ENCODE measurements around the gene SHTN1. TPM values are rescaled to one million over a fixed set of nuclear protein-coding genes. Genes with fewer than 3 reads are reported as not detected.

SHTN1 gene
- polyA plus RNA-seq, 1 donor = 37.2 TPM

DNA sequence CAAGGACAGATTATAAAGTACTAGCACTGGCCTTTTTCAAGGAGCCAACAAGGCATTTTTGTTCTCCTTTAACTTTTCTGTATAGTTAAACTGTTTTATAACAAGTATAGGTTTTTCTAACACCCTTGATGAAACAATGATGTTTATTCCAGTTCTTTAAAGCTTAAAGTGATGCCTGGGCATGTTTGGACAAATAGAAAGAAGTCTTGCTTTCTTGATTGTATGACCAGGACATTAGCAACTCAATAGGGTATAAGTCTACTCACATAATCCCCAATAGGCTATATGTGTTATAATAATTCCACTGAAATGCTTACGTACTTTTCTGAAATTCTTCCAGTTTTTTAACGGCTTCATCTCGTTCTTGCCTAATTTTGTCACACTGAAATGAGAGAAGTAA lies 36.7 kb downstream of the SHTN1 start:
- H3K36me3 ChIP-seq (ENCODE audit: control insufficient read depth, insufficient read depth, low read length) = peaks cover 10% of the 10 kb centered on the region
- H3K4me3 ChIP-seq (ENCODE audit: low read length) = no peak overlapping the region
- no peak for DNase-seq
- 100% methylated on average over 3 of the region's 3 CpGs for WGBS (ENCODE audit: insufficient coverage, low lambda C conversion rate)
- H3K27me3 ChIP-seq (ENCODE audit: control insufficient read depth, insufficient read depth, low read length) = no peaks in the 10 kb centered on the region
- H3K9me3 ChIP-seq (ENCODE audit: control insufficient read depth, low read depth, low read length) = no peaks in the 10 kb centered on the region
- H3K27ac ChIP-seq (ENCODE audit: low read length) = no peak overlapping the region
- no peaks in the 10 kb centered on the region for H3K4me1 ChIP-seq (ENCODE audit: control insufficient read depth, insufficient read depth, low read length)

DNA sequence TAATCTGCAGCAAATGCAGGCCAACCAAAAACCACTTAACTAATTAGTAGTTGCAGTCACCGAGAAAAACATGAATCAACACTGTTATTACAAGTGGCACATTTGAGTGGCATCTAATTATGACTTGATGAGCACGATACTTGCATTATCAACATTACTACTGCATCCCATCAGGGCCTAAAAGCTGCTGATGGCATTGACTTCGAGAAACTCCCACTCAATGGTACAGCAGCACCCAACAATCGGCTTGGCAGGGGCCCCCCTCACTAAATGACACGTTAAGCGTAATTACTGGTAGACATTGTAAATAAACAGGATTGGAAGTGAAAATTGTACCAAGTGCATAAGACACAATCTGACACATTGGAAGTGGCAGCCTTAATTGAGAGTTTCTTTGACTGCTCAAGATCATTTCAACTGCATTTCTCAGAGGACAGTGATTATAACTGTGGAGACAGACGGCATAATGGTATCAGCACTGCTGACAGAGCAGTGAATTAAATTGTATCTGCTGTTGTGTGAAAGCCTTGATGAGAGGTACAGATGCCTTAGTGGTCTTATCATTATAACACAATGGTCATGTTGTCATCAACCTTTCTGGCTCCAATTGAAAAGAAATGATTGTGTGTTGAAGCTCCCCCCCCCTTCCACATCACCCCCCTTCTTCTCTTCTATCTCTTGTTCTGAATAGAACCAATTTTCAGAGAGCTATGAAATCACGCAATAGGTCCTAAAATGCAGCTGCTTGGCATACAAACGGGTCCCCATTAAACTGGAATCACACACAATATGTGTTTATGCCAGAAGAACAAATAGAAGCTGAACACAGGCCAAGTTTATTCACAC lies 43.4 kb downstream of the SHTN1 start:
- Histone ChIP-seq H3K36me3 (ENCODE audit: control insufficient read depth, insufficient read depth, low read length) (peaks cover 8% of the 10 kb centered on the region), H3K4me1 (ENCODE audit: control insufficient read depth, insufficient read depth, low read length) (no peaks in the 10 kb centered on the region), H3K27me3 (ENCODE audit: control insufficient read depth, insufficient read depth, low read length) (no peaks in the 10 kb centered on the region), H3K4me3 (ENCODE audit: low read length) (no peak overlapping the region), H3K27ac (ENCODE audit: low read length) (no peak overlapping the region), H3K9me3 (ENCODE audit: control insufficient read depth, low read depth, low read length) (no peaks in the 10 kb centered on the region)
- WGBS (ENCODE audit: insufficient coverage, low lambda C conversion rate) = 100% methylated on average over 1 of the region's 9 CpGs
- DNase-seq = no peak

DNA sequence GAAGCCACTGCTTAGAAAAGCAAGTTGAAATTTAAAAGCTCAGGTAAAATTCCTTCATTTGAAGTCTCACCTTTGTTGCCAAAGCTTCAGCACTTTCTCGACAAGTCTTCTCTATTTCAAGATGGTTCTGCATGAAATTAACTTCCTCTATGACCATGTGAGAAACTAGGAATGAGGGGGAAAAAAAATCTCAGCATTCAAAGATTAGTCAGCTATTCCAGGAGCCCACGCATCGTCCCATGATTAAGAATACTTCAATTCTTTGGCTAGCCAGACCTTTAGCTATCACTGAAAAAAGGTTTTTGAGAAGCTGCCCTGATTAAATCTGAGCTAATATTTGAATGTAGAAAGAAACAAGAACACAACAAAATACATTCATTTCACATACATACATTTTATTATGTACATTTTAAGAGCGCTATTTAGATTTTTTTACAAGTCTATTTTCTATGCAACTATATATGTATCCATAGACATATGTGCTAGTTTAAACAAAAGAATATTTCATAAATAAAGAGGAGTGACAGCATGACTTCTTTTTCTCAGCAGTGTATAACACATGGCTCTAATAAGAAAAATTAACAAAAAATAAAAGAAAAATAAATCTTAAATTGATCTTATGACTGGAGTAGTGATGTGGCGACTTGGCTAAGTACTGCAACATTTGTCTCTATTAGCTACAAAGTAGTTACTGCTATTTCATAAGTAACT lies 44.8 kb downstream of the SHTN1 start:
- no peaks in the 10 kb centered on the region for H3K9me3 ChIP-seq (ENCODE audit: control insufficient read depth, low read depth, low read length)

DNA sequence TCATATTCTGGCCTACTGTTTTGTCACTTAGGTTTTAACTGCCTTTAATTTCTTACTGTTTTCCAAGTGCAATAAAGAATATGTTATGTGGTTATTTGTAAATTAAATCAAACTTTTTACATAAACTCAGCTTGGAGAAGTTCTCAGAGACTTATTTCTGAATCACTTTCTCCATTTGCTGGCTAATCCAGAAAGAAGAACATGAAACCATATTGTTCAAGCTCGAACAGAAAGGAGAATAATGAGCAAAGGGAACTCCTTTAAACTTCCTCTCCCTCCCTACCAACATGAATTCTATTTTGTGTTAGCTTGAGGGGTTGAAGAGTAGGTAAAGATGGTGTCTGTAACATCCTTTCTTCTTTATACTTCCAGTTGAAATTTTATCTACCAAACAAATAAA lies 52.3 kb downstream of the SHTN1 start:
- whole genome bisulfite sequencing (ENCODE audit: insufficient coverage, low lambda C conversion rate) = 80% methylated on average over 1 of the region's 1 CpG
- H3K27ac ChIP-seq (ENCODE audit: low read length) = no peak overlapping the region
- H3K27me3 ChIP-seq (ENCODE audit: control insufficient read depth, insufficient read depth, low read length) = no peaks in the 10 kb centered on the region
- H3K4me3 ChIP-seq (ENCODE audit: low read length) = no peak overlapping the region
- H3K9me3 ChIP-seq (ENCODE audit: control insufficient read depth, low read depth, low read length) = no peaks in the 10 kb centered on the region
- peaks cover 17% of the 10 kb centered on the region for H3K36me3 ChIP-seq (ENCODE audit: control insufficient read depth, insufficient read depth, low read length)
- no peaks in the 10 kb centered on the region for H3K4me1 ChIP-seq (ENCODE audit: control insufficient read depth, insufficient read depth, low read length)
- no peak for DNase-seq

More for the DNA sequence above, 44.8 kb downstream of the SHTN1 start:
- no peak for DNase-seq
- H3K4me3 ChIP-seq (ENCODE audit: low read length) = no peak overlapping the region
- no peaks in the 10 kb centered on the region for H3K27me3 ChIP-seq (ENCODE audit: control insufficient read depth, insufficient read depth, low read length)
- no peaks in the 10 kb centered on the region for H3K4me1 ChIP-seq (ENCODE audit: control insufficient read depth, insufficient read depth, low read length)
- H3K36me3 ChIP-seq (ENCODE audit: control insufficient read depth, insufficient read depth, low read length) = peaks cover 7% of the 10 kb centered on the region
- WGBS (ENCODE audit: insufficient coverage, low lambda C conversion rate) = 100% methylated on average over 2 of the region's 5 CpGs
- H3K27ac ChIP-seq (ENCODE audit: low read length) = no peak overlapping the region

DNA sequence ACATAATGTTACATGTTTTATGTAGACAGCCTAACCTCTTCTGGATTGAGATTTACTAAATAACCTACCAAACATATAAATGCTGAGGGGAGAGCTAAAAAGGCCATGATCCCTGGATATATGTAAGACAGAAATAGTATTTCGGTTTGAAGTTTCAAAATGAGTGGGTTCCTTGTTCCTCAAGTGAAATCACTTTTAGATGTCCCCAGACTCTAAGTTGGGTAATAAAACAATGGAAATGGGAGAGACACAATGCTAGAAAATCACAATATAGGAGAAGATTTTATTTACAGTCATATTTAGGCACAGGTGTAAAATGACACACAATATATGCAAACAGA lies 56.5 kb downstream of the SHTN1 start:
- WGBS (ENCODE audit: insufficient coverage, low lambda C conversion rate) = no CpG with 5 or more reads among the region's 1 CpG
- Histone ChIP-seq H3K4me1 (ENCODE audit: control insufficient read depth, insufficient read depth, low read length) (no peaks in the 10 kb centered on the region), H3K36me3 (ENCODE audit: control insufficient read depth, insufficient read depth, low read length) (peaks cover 28% of the 10 kb centered on the region), H3K9me3 (ENCODE audit: control insufficient read depth, low read depth, low read length) (no peaks in the 10 kb centered on the region), H3K4me3 (ENCODE audit: low read length) (no peak overlapping the region), H3K27ac (ENCODE audit: low read length) (no peak overlapping the region), H3K27me3 (ENCODE audit: control insufficient read depth, insufficient read depth, low read length) (no peaks in the 10 kb centered on the region)
- no peak for DNase-seq

DNA sequence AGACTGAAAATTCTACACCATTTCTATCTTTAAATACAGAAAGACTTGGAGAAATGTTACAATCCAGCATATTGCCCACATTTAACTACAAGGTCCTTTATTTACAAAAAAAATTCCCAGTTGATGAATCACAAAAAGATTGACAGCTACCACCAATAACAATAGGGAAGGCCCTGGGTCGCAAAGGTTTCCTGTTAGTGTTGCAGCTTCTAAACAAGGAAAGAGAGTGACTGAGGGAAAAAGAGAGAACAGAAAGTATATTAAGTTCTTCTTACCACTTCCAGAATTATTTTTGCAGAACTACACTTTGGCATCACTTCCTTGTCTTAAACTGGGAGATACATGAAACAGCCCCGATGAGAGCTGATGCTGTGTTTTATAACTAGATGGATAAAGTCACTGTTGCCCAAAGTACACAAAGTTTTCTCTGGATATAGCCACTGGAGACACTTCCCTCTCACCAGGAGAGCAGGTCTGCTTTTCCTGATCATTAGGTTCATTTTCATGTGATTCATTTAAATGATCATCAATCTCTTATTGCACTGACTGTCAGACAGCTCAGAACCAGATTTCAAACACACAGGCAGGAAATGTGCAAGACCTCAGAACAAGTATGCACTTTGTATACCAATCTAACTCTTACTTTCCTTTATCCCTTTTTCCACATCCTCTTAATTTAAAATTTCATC lies 57.0 kb downstream of the SHTN1 start:
- no peaks in the 10 kb centered on the region for H3K9me3 ChIP-seq (ENCODE audit: control insufficient read depth, low read depth, low read length)
- H3K4me3 ChIP-seq (ENCODE audit: low read length) = no peak overlapping the region
- no peaks in the 10 kb centered on the region for H3K27me3 ChIP-seq (ENCODE audit: control insufficient read depth, insufficient read depth, low read length)
- no peak overlapping the region for H3K27ac ChIP-seq (ENCODE audit: low read length)
- 88% methylated on average over 1 of the region's 2 CpGs for WGBS (ENCODE audit: insufficient coverage, low lambda C conversion rate)
- peaks cover 30% of the 10 kb centered on the region for H3K36me3 ChIP-seq (ENCODE audit: control insufficient read depth, insufficient read depth, low read length)
- H3K4me1 ChIP-seq (ENCODE audit: control insufficient read depth, insufficient read depth, low read length) = no peaks in the 10 kb centered on the region
- no peak for DNase-seq

DNA sequence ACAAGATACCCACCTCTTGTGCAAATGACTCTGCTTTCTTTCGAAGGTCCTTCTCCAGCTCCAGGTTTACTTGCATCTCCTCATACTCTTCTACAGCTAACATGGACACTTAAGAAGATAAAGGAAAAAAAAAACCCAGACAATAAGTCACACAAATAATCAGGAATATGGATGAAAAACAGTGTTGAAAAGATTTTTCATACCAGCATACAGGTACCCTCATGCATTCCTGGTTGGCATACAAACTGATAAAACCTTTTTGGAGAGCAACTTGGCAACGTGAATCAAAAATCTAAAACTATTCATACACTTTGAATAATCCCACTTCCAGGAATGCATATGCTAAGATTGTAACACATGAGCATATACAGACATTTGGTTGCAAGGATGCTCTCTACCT lies 60.1 kb downstream of the SHTN1 start:
- Histone ChIP-seq H3K36me3 (ENCODE audit: control insufficient read depth, insufficient read depth, low read length) (peaks cover 21% of the 10 kb centered on the region), H3K9me3 (ENCODE audit: control insufficient read depth, low read depth, low read length) (no peaks in the 10 kb centered on the region), H3K4me3 (ENCODE audit: low read length) (no peak overlapping the region), H3K4me1 (ENCODE audit: control insufficient read depth, insufficient read depth, low read length) (no peaks in the 10 kb centered on the region), H3K27me3 (ENCODE audit: control insufficient read depth, insufficient read depth, low read length) (no peaks in the 10 kb centered on the region), H3K27ac (ENCODE audit: low read length) (no peak overlapping the region)
- WGBS (ENCODE audit: insufficient coverage, low lambda C conversion rate) = 100% methylated on average over 1 of the region's 2 CpGs
- no peak for DNase-seq

DNA sequence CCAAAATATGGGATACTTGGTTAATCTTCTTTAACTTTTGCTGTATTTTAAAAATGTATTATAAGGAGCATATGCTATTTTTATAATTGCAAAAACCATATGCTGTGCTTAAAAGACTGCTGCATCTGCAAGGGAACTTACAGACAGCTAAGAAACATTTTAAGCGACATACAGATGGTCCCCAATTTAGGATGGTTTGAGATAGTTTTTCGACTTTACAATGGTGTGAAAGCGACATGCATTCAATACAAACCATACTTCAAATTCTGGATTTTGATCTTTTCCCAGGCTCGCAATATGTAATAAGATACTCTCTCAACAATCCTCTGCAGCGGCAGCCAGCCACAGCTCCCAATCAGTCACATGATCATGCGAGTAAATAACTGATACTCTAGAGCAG lies 73.2 kb downstream of the SHTN1 start:
- Histone ChIP-seq H3K9me3 (ENCODE audit: control insufficient read depth, low read depth, low read length) (no peaks in the 10 kb centered on the region), H3K27ac (ENCODE audit: low read length) (no peak overlapping the region), H3K4me1 (ENCODE audit: control insufficient read depth, insufficient read depth, low read length) (no peaks in the 10 kb centered on the region), H3K27me3 (ENCODE audit: control insufficient read depth, insufficient read depth, low read length) (no peaks in the 10 kb centered on the region), H3K4me3 (ENCODE audit: low read length) (no peak overlapping the region), H3K36me3 (ENCODE audit: control insufficient read depth, insufficient read depth, low read length) (peaks cover 11% of the 10 kb centered on the region)
- 100% methylated on average over 3 of the region's 6 CpGs for WGBS (ENCODE audit: insufficient coverage, low lambda C conversion rate)
- DNase-seq = no peak

DNA sequence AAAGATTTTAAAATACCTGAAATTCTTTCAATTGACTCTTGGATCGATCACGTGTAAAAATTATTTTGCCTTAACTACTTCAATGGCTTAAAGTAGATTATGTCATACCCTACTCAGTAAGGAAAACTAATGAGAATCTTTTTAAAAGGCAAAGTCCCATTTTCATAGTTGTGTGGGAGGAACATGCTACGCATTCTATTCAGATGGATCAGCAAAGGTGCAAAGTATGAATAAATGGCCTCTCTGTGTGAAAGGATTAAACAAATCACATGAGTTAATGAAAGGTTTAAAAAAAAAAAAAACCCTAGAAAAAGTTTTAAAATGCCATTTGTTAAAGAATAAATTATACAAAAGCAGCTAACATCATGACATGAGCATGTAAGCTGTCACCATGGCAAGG lies 78.6 kb downstream of the SHTN1 start:
- Histone ChIP-seq H3K9me3 (ENCODE audit: control insufficient read depth, low read depth, low read length) (no peaks in the 10 kb centered on the region), H3K4me1 (ENCODE audit: control insufficient read depth, insufficient read depth, low read length) (no peaks in the 10 kb centered on the region), H3K27me3 (ENCODE audit: control insufficient read depth, insufficient read depth, low read length) (no peaks in the 10 kb centered on the region), H3K27ac (ENCODE audit: low read length) (no peak overlapping the region), H3K4me3 (ENCODE audit: low read length) (no peak overlapping the region), H3K36me3 (ENCODE audit: control insufficient read depth, insufficient read depth, low read length) (peaks cover 18% of the 10 kb centered on the region)
- WGBS (ENCODE audit: insufficient coverage, low lambda C conversion rate) = 100% methylated on average over 3 of the region's 3 CpGs
- DNase-seq = no peak

DNA sequence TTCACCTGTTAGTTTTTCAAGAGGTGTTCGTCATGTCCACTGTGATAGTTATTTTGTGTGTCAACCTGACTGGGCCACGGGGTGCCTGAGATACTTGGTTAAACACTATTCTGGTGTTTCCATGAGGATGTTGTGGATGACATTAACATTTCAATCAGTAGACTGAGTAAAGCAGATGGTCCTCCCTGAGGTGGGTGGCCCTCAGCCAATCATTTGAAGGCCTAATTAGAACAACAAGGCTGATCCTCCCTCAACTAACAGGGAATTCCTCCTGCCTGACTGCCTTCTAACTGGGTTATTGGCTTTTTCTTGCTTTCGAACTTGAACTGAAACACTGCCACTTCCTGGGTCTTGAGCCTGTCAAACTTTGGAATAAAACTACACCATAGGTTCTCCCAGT lies 79.9 kb downstream of the SHTN1 start:
- WGBS (ENCODE audit: insufficient coverage, low lambda C conversion rate) = no CpG with 5 or more reads among the region's 3 CpGs
- no peaks in the 10 kb centered on the region for H3K4me1 ChIP-seq (ENCODE audit: control insufficient read depth, insufficient read depth, low read length)
- no peak overlapping the region for H3K4me3 ChIP-seq (ENCODE audit: low read length)
- no peak for DNase-seq
- H3K27ac ChIP-seq (ENCODE audit: low read length) = no peak overlapping the region
- H3K36me3 ChIP-seq (ENCODE audit: control insufficient read depth, insufficient read depth, low read length) = peaks cover 27% of the 10 kb centered on the region
- no peaks in the 10 kb centered on the region for H3K9me3 ChIP-seq (ENCODE audit: control insufficient read depth, low read depth, low read length)
- H3K27me3 ChIP-seq (ENCODE audit: control insufficient read depth, insufficient read depth, low read length) = no peaks in the 10 kb centered on the region

Measured in large intestine (tissue), 3 donors.